IMR-90 (cell line): ENCODE data around the gene CCDC167. TPM values are rescaled to one million over a fixed set of nuclear protein-coding genes. Genes with fewer than 3 reads are reported as not detected.

Source experiments
- CTCF ChIP-seq: conservative IDR thresholded peaks from 2 replicates; pipeline ENCODE4 v1.5.1; 2012; ENCODE audit warnings: mild to moderate bottlenecking, low read depth, low read length, improper control_type of control experiment
- polyA plus RNA-seq, 3 experiments: library from polyadenylated mRNA; depleted of rRNA; stranded (reverse); fragments of >200 nt; gene quantifications; 2 replicates each; pipeline ENCODE4 v1.2.3, GENCODE V29; 2012; ENCODE audit warnings: low replicate concordance in 1 of 3
- total RNA-seq: library from RNA; depleted of rRNA; stranded (reverse); fragments of >200 nt; gene quantifications from 2 replicates; pipeline ENCODE4 v1.2.3, GENCODE V29; 2012

CCDC167 gene
- total and polyA plus RNA-seq, 2 of the 4 experiments (the other 2 are of a cell fraction) = 35.8 to 96.8 TPM

GRCh38 chr6:37496951-37497885 is 2.5 kb downstream of the CCDC167 start (continued):
- no peak for TF ChIP-seq CTCF
